ENCODE data around the gene APBB2. TPM values are rescaled to one million over a fixed set of nuclear protein-coding genes. Genes with fewer than 3 reads are reported as not detected.

Gene APBB2
- total and polyA plus RNA-seq, 10 of the 15 experiments (the other 5 are each of a cell fraction or from before 2014, with no cell fraction given): 2.7 to 24.6 (median 19.0) TPM

- Histone ChIP-seq H3K79me2 (ENCODE audit: control insufficient read depth, insufficient read depth, low read length) (no peaks in the 10 kb centered on the region), H3K27me3 (replicated peaks in 1 of 2; ENCODE audit: control insufficient read depth in 2 of 2, insufficient read depth in 2 of 2, low read length in 1 of 2) (no peaks in the 10 kb centered on the region), H3K9ac (ENCODE audit: control insufficient read depth, insufficient read depth, low read length) (no peak overlapping the region), H3K4me3 (no peak overlapping the region), H2AFZ (ENCODE audit: control insufficient read depth, low read depth, low read length) (no peak overlapping the region), H4K20me1 (ENCODE audit: control insufficient read depth, insufficient read depth) (no peaks in the 10 kb centered on the region), H3K9me3 (replicated peaks; ENCODE audit: control insufficient read depth, insufficient read depth, low read length) (no peaks in the 10 kb centered on the region), H3K4me1 (ENCODE audit: control insufficient read depth, insufficient read depth, low read length) (no peaks in the 10 kb centered on the region), H3K4me2 (ENCODE audit: control insufficient read depth, insufficient read depth) (no peak overlapping the region), H3K27ac (ENCODE audit: control insufficient read depth, insufficient read depth) (no peak overlapping the region), H3K36me3 (ENCODE audit: control insufficient read depth in 2 of 2, insufficient read depth in 2 of 2, low read length in 1 of 2) (no peaks in the 10 kb centered on the region)
- intact Hi-C loops (cut with micrococcal nuclease; ENCODE audit: unreplicated experiment) (no loop called here), in situ Hi-C loops (cut with MboI) (no loop called here)
- TF ChIP-seq HDAC6 (IDR thresholded peaks at IDR 0.05; ENCODE audit: unreplicated experiment) (no peak), MTA3 (IDR thresholded peaks at IDR 0.05; ENCODE audit: borderline replicate concordance, low read length) (no peak), ZNF217 (IDR thresholded peaks at IDR 0.05) (no peak), PAX5 (IDR thresholded peaks at IDR 0.05; ENCODE audit: borderline replicate concordance, low read depth, low read length) (no peak), NFXL1 (IDR thresholded peaks at IDR 0.05; ENCODE audit: borderline replicate concordance) (no peak), EED (IDR thresholded peaks at IDR 0.05; ENCODE audit: low read depth) (no peak), PKNOX1 (IDR thresholded peaks at IDR 0.05) (no peak), MLLT1 (IDR thresholded peaks at IDR 0.05) (no peak), BCL3 (IDR thresholded peaks at IDR 0.05; ENCODE audit: borderline replicate concordance, insufficient read depth, low read depth, low read length, poor library complexity, severe bottlenecking) (no peak), CBX5 (IDR thresholded peaks at IDR 0.05; ENCODE audit: low read depth) (no peak), E2F8 (IDR thresholded peaks at IDR 0.05; ENCODE audit: low read depth, partially characterized antibody) (no peak), YBX1 (IDR thresholded peaks at IDR 0.05) (no peak)
- FAIRE-seq (no peak), ATAC-seq (no peak), DNase-seq (ENCODE audit: low read depth, low spot score) (no peak)
- SMC1A ChIA-PET (ENCODE audit: uncharacterized antibody, unreplicated experiment): interaction anchor here (3.5 kb wide), 1 partner anchor 10 kb away, joined by 12 read pairs; no protein-coding TSS in a partner anchor
- WGBS (ENCODE audit: insufficient coverage, insufficient replicate concordance, low lambda C conversion rate, missing lambda C conversion rate): 88% methylated on average over 4 of the region's 4 CpGs
- POLR2A ChIA-PET: interaction anchor here (0.5 kb wide), 1 partner anchor 11 kb away, joined by 4 read pairs; no protein-coding TSS in a partner anchor
- CTCF ChIA-PET: interaction anchor here (1.0 to 2.2 kb wide), 2 partner anchors 23 to 30 kb away, joined by 4 to 7 read pairs; no protein-coding TSS in a partner anchor
- RAD21 ChIA-PET (ENCODE audit: unreplicated experiment): no interaction called here
- BruUV-seq (replicated peaks): no TSS peak
Measured at GRCh38 chr4:40864531-40864930, 349.8 kb downstream of the APBB2 start.
